ENCODE measurements around the gene NFIC. TPM values are rescaled to one million over a fixed set of nuclear protein-coding genes. Genes with fewer than 3 reads are reported as not detected.
A peak's percentile ranks its signal among the peaks of the same experiment; 100 is the strongest.
"Not testable (repeated sequence)": the region's sequence is repeated elsewhere in the genome, so short reads cannot be mapped to it uniquely, and the experiment has no call there.

Gene NFIC
- total RNA-seq, 4 donors from 2014 or later = 125 to 285 (median 155) TPM

GRCh38 chr19:3396881-3397265 lies 30.5 kb downstream of the NFIC start:
- Histone ChIP-seq H3K4me3 (peak overlapping the region in 1 of 2 donors; percentile 44), H3K9me3 (no peaks in the 10 kb centered on the region), H3K27ac (peak overlapping the region; percentile 96 to 100 (median 100)), H3K27me3 (no peaks in the 10 kb centered on the region), H3K4me1 (peaks cover 0 to 98% (median 38%) of the 10 kb centered on the region in 3 donors), H3K36me3 (peaks cover 0 to 22% of the 10 kb centered on the region in 2 donors)
- WGBS, 2 donors (ENCODE audit: low coverage in 1 of 2) = 70 to 90% methylated on average over 4 to 7 of the region's 8 CpGs
- no peak for ATAC-seq
- TF ChIP-seq POLR2A (IDR thresholded peaks at IDR 0.05) (no peak), POLR2AphosphoS5 (IDR thresholded peaks at IDR 0.05) (no peak), CTCF (IDR thresholded peaks at IDR 0.05) (no peak), EP300 (IDR thresholded peaks at IDR 0.05) (no peak)

GRCh38 chr19:3397266-3398022 lies 31.1 kb downstream of the NFIC start:
- Histone ChIP-seq H3K36me3 (peaks cover 0 to 17% of the 10 kb centered on the region in 2 donors), H3K4me3 (peak overlapping the region in 1 of 2 donors; percentile 44), H3K27ac (peak overlapping the region; percentile 96 to 100 (median 100)), H3K9me3 (no peaks in the 10 kb centered on the region), H3K4me1 (peaks cover 0 to 98% (median 35%) of the 10 kb centered on the region in 3 donors), H3K27me3 (no peaks in the 10 kb centered on the region)
- ATAC-seq = peak; percentile 9
- 20 to 29% methylated on average over 1 to 2 of the region's 17 CpGs for WGBS, 2 donors (ENCODE audit: low coverage in 1 of 2)
- TF ChIP-seq POLR2AphosphoS5 (IDR thresholded peaks at IDR 0.05) = no peak
- no peak for TF ChIP-seq POLR2A (IDR thresholded peaks at IDR 0.05)
- no peak for TF ChIP-seq EP300 (IDR thresholded peaks at IDR 0.05)
- TF ChIP-seq CTCF (IDR thresholded peaks at IDR 0.05) = no peak

- peak; percentile 82 for ATAC-seq
- peaks cover 0 to 98% (median 36%) of the 10 kb centered on the region in 3 donors for H3K4me1 ChIP-seq
- TF ChIP-seq POLR2AphosphoS5 (IDR thresholded peaks at IDR 0.05) (peak; percentile 88), POLR2A (IDR thresholded peaks at IDR 0.05) (peak; percentile 37 to 48), CTCF (IDR thresholded peaks at IDR 0.05) (no peak)
- H3K36me3 ChIP-seq = peaks cover 0 to 16% of the 10 kb centered on the region in 2 donors
- H3K27ac ChIP-seq = peak overlapping the region; percentile 96 to 100 (median 100)
- H3K9me3 ChIP-seq = no peaks in the 10 kb centered on the region
- peak overlapping the region; percentile 15 to 44 for H3K4me3 ChIP-seq
- no peaks in the 10 kb centered on the region for H3K27me3 ChIP-seq
- 0 to 80% methylated on average over 2 to 4 of the region's 31 CpGs for WGBS, 2 donors (ENCODE audit: low coverage in 1 of 2)
Measured at GRCh38 chr19:3398114-3398899, 31.9 kb downstream of the NFIC start.

DNA sequence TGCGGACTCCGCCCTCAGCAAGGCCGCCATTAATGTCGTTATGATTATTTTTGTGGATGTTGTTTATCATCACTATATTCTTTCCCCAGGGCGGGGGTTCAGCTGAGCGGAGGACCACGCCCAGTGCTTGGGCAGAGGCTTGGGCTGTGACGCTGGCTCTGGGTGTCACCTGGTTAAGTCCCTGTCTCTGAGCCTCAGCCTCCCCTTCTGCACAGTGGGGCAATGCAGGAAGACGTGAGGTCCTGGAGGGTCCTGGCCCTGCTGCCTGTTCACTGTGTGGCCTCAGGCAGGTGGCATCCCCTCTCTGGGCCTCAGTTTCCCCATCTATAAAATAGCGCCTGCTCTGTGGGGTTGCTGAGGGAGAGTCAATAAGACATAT lies 32.5 kb downstream of the NFIC start:
- peak overlapping the region; percentile 96 to 100 (median 100) for H3K27ac ChIP-seq
- H3K9me3 ChIP-seq = no peaks in the 10 kb centered on the region
- 24% methylated on average over 7 of the region's 10 CpGs; no CpG with 5 or more reads in 1 of the 2 donors for WGBS, 2 donors (ENCODE audit: low coverage in 1 of 2)
- peak; percentile 23 for ATAC-seq
- peak overlapping the region in 1 of 2 donors; percentile 44 for H3K4me3 ChIP-seq
- H3K36me3 ChIP-seq = peaks cover 0 to 16% of the 10 kb centered on the region in 2 donors
- TF ChIP-seq CTCF (IDR thresholded peaks at IDR 0.05) (no peak), POLR2AphosphoS5 (IDR thresholded peaks at IDR 0.05) (no peak), POLR2A (IDR thresholded peaks at IDR 0.05) (no peak), EP300 (IDR thresholded peaks at IDR 0.05) (no peak)
- no peaks in the 10 kb centered on the region for H3K27me3 ChIP-seq
- H3K4me1 ChIP-seq = peaks cover 0 to 98% (median 37%) of the 10 kb centered on the region in 3 donors

- not testable (repeated sequence) for ATAC-seq, H3K27me3 ChIP-seq, H3K9me3 ChIP-seq
- Histone ChIP-seq H3K27ac (peak overlapping the region; percentile 96 to 100 (median 100)), H3K36me3 (peaks cover 0 to 16% of the 10 kb centered on the region in 2 donors), H3K4me1 (peaks cover 0 to 98% (median 37%) of the 10 kb centered on the region in 3 donors), H3K4me3 (peak overlapping the region in 1 of 2 donors; percentile 44)
- WGBS, 2 donors (ENCODE audit: low coverage in 1 of 2) = 17 to 63% methylated on average over 1 to 5 of the region's 7 CpGs
Measured at GRCh38 chr19:3399311-3399710, 32.9 kb downstream of the NFIC start.

All from gastroesophageal sphincter (tissue), 4 donors.